Activated CD4-positive, alpha-beta T cell treated with anti-CD3 and anti-CD28 coated beads for 24 hours (primary cell): ENCODE measurements around the gene ARMC10.
"Not testable (repeated sequence)": the region's sequence is repeated elsewhere in the genome, so short reads cannot be mapped to it uniquely, and the experiment has no call there.

Source experiments
- DNase-seq, 2 donors: peaks; one replicate each; pipeline ENCODE4 v3.0.0-alpha.2; 2020; ENCODE audit warnings: low read depth in 2 of 2

Gene ARMC10

DNA sequence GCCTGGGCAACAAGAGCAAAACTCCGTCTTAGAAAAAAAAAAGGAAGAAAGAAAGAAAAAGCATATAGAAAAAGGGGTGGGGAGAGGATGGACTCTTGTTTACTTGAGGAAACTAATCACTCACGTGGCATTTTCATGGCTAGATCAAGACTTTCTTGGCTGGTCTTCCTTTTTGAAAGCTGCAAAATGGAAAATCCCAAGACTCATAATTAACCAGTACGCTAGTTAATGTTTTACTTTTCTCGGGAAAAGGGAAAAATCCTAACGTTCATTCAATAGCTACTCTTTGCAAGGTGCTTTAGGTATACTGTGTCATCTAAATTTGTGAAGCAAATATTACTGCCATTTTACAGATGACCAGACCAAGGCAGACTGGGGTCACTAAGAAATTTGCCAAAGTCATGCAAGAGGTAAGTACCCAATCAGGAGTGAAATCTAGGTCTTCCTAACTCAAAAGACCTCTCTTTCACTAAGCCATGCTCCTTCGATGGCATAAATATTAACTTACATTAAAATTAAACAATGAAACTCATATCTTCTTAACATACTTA is 49.6 kb downstream of the ARMC10 start:
- no peak for DNase-seq

DNA sequence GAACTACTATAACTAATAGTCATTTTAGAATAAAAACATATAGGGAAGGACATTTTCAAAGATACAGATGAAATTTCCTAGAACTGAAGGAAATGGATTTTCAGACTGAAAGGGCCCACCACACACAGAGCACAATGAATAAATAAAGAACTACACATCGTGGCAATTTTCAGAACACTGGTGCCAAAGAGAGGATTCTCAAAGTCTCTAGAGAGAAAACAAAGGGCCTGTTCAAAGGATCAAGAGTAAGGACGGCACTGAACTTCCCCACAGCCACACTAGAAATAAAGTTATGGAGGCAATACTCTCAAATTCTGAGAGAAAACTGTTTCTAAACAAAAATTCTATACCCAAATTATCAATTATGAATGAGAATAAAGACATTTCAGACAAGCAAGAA is 52.1 kb downstream of the ARMC10 start:
- DNase-seq = no peak

DNA sequence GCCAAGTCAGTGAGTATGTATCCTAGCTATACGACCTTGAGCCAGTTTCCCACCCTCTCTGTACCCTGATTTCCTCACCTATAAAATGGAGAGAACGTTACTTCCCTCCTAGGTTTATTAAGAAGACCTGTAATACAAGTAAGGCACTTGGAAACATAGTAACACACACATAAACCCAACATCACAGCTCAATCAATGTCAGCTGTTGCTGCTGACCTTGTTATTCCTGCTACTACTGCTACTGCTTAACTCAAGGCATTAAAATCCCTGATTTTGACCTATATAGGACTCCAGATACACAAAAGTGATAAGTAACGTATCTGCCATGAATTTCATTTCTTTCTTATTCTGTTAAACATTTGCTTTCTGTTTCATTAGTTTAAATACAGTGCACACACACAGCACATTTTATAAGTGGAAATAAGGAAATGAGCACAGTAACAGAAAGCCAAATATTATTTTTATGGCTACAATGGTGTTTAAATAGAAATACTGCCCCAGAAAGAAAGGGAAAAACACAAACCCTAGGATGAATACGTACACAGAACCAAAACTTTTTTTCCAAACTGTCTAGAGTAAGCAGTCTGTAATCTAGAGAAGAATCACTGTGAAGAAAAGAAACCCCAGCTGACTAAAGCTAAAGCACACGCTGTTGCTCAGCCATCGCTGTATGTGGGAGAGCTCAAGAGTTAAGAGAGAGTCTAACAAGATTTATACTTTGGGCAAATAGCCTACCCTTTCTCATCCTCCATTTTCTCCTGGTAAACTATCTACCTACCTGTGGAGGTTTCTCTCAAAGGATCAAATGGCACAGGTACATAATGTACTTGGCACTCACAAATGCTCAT is 55.0 kb downstream of the ARMC10 start:
- no peak for DNase-seq

DNA sequence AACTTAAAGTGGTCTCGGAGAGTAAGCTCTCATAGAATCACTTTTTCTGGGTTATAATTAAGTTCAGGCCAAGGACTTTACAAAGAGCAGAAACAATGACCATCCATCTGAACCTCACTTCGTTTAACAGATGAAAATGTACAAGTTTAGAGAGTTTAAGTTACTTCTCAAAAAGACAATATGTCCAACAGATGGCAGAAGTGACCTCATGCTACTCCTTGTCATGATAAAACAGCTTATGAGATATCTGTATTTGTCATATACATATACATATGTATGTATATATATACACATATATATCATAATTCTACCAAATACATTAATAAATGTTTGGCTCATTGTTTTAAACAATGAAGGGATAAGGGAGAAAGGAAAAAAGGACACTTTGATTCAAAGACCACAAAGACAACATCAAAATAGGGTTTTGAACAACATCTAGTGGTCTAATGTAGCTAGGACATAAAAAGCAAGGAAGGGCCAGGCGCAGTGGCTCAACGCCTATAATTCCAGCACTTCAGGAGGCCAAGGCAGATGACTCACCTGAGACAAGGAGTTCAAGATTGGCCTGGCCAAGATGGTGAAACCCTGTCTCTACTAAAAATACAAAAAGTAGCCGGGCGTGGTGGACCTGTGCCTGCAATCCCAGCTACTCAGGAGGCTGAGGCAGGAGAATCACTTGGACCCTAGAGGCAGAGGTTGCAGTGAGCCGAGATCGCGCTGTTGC is 56.1 kb downstream of the ARMC10 start:
- DNase-seq = no peak

DNA sequence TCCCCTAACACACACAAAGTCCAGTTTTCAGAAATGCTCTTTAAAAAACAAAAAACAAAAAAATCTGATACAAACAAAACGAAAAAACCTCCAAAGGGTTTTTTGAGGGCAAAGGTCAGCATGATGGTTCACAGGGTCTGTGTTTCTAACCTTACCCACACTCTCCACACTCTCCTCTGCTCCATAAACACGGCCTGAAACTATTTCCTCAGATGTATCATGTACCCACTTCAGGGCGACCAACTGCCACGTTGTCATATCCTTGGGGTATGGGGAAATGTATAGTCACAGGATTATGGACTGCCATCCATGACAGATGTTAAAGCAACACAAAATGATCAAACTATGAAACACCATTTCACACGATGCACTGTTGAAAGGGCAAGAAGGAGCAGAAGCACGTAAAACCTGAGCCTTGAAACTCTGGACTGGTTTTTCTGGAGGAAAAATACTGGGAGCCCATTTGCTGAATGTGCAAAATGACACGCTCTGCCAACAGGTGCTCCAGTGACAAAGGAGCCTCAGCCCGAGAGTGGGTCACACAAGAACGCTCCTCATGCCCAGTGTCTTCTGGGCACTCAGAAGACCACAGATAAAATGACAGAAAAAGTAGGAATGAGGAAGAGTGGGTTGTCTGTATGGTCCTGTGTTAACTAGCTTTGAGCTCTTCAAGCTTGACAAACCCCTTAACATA is 58.2 kb downstream of the ARMC10 start:
- no peak for DNase-seq

DNA sequence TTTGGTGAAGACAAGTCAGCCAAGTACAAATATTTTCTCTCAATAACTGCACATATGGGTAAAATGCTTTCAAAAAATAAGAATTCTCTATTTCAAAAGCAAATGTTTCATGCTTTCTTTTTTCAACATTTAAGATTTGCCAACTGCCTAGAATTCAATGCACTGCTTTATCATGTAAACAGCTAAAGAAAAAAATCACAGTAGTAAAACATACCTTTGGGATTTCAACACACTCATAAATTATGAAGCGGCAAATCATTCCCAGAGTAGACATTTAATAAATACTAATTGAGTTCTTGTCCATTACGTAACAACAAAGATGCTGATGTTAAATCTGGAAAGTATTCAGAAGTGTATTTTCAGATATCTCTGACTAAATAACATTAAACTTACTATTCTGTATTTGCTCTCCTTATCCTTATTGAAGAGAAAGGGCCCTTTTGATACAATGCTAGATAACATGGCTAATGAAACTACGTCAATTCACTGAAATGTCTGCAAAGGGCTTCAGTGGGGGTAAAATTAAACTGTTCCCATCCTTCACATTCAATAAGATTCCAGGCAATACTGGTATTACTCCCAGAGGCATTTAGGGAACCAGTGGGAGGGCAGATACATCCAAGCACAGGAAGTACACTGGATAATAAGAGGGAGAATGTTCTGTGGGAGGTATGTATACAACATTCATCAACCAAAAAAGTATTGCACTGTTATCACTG is 60.1 kb downstream of the ARMC10 start:
- DNase-seq = no peak

DNA sequence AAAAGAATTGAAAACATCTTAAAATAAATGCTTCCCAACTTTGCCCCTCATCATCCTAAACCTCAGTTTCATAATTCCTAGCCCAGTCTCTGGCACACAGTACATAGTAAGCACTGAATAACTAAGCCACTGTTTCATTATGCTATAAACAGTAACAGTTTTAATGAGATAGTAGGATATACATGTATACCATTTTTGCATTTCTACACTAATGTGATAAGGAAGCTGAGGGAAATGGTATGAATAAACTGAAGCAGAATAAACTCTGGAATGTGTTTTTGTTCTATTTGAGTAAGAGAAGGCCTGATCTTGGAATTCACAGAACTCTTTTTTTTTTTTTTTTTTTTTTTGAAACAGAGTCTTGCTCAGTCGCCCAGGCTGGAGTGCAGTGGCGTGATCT is 65.1 kb downstream of the ARMC10 start:
- no peak for DNase-seq

DNA sequence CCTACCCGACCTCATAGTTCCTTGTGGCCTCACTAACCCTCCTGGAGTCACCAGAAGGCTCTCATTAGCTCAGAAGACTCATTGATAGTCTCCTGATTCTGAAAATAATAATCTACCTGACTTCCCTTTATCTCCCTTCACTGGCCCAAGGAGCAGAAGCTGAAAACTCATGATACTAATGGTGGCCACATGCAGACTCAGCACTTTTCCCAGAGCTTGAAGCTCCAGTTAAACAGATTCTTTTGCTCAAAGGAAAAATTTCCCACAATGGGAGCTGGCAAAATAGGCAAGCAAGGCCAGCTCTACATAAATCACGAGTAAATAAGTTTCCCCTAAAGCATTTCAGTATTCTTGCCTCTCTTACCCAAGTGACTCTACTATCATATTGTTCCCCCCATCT is 65.7 kb downstream of the ARMC10 start:
- no peak for DNase-seq

DNA sequence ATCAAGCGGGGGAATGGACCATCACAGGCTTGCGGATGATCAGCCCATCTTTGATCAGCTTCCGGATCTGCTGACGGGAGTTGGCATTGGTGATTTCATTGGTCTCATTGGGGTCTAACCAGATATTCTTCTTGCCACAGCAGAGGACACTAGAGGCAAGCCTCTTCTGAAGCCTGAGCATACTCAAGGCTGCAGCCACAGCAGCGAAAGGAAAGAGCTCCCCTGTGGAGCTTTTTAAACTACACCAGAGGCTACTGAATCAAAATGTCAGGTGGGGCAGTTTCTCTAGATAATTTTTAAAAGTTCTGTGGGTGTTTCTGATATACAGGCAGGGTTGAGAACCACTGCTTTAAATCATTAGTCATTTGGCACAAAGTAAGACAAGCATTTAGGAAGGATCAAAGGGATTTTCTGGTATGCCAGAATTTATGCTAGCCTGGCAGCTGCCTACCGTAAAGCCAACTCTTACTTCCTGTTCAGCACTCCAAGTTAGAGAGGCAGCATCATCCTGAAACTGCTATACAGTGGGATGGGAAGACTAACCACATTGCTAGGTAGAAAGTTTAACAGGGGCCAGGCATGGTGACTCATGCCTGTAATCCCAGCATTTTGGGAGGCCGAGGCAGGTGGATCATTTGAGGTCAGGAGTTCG is 66.9 kb downstream of the ARMC10 start:
- no peak for DNase-seq

DNA sequence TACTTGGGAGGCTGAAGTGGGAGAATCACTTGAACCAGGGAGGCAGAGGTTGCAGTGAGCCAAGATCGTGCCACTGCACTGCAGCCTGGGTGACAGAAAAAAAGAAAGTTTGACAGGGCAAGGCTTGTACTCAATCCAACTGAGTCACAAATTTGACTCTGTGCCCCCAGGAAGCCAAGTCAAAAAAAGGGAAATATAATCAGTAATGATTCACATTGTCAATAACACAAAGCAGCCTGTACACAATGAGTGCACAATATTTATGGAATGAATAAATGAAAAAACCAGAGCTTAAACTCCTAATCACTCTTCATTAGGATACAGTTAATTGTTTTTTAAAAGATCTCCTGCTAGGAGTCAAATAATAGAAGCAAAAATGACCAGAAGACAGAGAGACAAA is 67.6 kb downstream of the ARMC10 start:
- DNase-seq = no peak

DNA sequence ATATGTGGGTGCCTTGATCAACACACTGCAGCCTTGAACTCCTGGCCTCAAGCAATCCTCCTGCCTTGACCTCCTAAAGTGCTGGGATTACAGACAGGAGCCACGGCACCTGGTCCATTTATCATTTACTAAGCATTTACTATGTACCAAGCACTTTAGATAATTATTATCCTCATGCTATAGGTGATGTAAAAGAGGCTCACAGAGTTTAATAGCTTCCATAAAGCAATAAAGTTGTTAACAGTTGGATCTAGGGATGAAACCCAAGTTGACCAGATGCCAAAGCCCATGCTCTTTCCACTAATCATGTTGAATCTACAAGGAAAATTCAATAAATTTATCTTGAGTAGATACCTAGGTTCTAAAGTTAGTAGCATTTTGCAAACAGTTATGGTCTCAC is 68.9 kb downstream of the ARMC10 start:
- no peak for DNase-seq

DNA sequence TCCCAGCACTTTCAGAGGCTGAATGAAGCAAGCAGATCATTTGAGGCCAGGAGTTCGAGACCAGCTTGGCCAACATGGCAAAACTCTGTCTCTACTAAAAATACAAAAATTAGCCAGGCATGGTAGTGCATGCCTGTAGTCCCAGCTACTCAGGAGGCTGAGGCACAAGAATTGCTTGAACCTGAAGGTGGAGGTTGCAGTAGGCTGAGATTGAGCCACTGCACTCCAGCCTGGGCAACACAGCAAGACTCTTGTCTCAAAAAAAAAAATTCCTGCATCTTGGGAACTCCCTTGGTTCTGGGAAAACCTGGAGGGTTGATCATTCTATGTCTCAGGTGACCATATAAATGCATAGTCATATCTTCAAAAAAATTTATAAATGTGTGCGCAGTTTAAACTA is 69.8 kb downstream of the ARMC10 start:
- not testable (repeated sequence) for DNase-seq

DNA sequence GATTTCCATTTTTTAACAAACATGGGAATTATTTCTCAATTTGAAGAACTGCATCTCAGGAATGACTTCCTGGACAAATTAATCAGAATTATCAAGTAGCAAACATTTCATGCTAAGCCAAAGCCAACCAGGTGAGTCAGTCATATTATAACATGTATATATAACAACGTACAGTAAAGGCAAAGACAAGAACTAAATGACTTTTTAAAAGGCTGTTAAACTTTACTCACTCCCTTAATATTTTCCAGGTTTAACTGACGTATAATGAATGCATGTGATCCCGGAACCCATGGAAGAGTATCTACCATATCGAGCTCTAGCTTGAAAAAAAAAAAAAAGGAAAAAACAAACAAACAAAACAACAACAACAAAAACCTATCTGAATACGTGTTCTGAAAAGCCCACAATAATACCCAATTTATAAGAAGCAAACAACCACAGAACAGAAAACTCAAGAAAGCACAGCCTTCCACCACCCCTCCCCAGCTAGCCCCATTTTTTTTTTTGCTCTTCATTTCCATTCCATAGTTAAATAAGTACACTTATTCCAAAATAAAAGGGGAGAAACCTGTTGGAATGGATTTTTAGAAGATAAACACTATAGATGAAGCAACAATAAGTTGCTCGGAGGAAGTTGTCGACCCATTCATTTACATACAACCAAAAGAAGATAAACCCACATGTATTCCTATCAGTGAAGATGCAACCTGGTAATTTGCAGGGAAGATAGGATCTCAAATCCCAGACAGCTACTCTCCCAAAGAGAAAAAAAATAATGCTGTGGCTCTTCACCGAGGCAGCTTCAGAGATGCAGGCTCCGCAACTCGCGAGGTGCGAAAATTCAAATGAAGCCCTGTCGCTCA is 73.4 kb downstream of the ARMC10 start:
- no peak for DNase-seq
